ENCODE results near the gene HOXC4.

- TF ChIP-seq, protein P1, sequence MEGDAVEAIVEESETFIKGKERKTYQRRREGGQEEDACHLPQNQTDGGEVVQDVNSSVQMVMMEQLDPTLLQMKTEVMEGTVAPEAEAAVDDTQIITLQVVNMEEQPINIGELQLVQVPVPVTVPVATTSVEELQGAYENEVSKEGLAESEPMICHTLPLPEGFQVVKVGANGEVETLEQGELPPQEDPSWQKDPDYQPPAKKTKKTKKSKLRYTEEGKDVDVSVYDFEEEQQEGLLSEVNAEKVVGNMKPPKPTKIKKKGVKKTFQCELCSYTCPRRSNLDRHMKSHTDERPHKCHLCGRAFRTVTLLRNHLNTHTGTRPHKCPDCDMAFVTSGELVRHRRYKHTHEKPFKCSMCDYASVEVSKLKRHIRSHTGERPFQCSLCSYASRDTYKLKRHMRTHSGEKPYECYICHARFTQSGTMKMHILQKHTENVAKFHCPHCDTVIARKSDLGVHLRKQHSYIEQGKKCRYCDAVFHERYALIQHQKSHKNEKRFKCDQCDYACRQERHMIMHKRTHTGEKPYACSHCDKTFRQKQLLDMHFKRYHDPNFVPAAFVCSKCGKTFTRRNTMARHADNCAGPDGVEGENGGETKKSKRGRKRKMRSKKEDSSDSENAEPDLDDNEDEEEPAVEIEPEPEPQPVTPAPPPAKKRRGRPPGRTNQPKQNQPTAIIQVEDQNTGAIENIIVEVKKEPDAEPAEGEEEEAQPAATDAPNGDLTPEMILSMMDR (conservative IDR thresholded peaks at IDR 0.05 in 1 of 2, IDR thresholded peaks at IDR 0.05 in 1 of 2; ENCODE audit: low read depth in 1 of 2, low read length in 2 of 2), result no peak
- no peak for TF ChIP-seq EZH2 (IDR thresholded peaks at IDR 0.05; ENCODE audit: low read length, missing control alignments)
Observed at GRCh38 chr12:54024127-54024526, 29.5 kb upstream of the HOXC4 start.

Data from fibroblast of lung (primary cell).